Activated CD8-positive, alpha-beta T cell treated with anti-CD3 and anti-CD28 coated beads for 36 hours (primary cell): ENCODE measurements around the gene LRCOL1. TPM values are rescaled to one million over a fixed set of nuclear protein-coding genes. Genes with fewer than 3 reads are reported as not detected.

Experiments used
- ATAC-seq: fragments of 200-7000 bp; cut with Tn5 transposase; one replicate; pipeline ENCODE4 v1.10.0; 2021; ENCODE audit warnings: mild to moderate bottlenecking, moderate library complexity
- CTCF ChIA-PET: fragments of 350-600 bp; sonication (Branson Sonifier 250); formaldehyde crosslinking; loops from one replicate; lab custom pipeline; 2021; ENCODE audit warnings: antibody characterized with exemption; lab: Charles Lee
- POLR2A ChIA-PET: fragments of 350-600 bp; sonication (Branson Sonifier 250); formaldehyde crosslinking; loops from one replicate; lab custom pipeline; 2021; ENCODE audit warnings: antibody characterized with exemption; lab: Charles Lee
- DNase-seq: peaks from one replicate; pipeline ENCODE4 v3.0.0-alpha.2; 2020
- H3K27ac Mint-ChIP-seq: one replicate; pipeline ENCODE4 v1.8.0; 2021; ENCODE audit warnings: mild to moderate bottlenecking, mixed read lengths
- H3K27me3 Mint-ChIP-seq: one replicate; pipeline ENCODE4 v1.8.0; 2021; ENCODE audit warnings: mixed read lengths
- H3K36me3 Mint-ChIP-seq: one replicate; pipeline ENCODE4 v1.8.0; 2021; ENCODE audit warnings: low read depth, mixed read lengths
- H3K4me1 Mint-ChIP-seq: one replicate; pipeline ENCODE4 v1.8.0; 2021; ENCODE audit warnings: low read depth, mixed read lengths
- H3K4me3 Mint-ChIP-seq: one replicate; pipeline ENCODE4 v1.8.0; 2021; ENCODE audit warnings: mild to moderate bottlenecking, moderate library complexity, mixed read lengths
- H3K9me3 Mint-ChIP-seq: one replicate; pipeline ENCODE4 v1.8.0; 2021; ENCODE audit warnings: mixed read lengths
- intact Hi-C: fragments of 100-400 bp; cut with micrococcal nuclease; formaldehyde crosslinking; loops from one replicate; pipeline ENCODE4 v1.10.0; 2022
- total RNA-seq, 2 experiments: library from RNA; stranded (reverse); gene quantifications; one replicate each; pipeline ENCODE4 v1.2.3, GENCODE V29; 2021
- TF ChIP-seq, protein P1 (sequence below): fragments of 200-600 bp; IDR thresholded peaks from one replicate; pipeline ENCODE4 v1.8.0; 2022; ENCODE audit warnings: antibody characterized with exemption, mild to moderate bottlenecking

The LRCOL1 gene
- total RNA-seq, 2 experiments from 2014 or later = not detected

DNA sequence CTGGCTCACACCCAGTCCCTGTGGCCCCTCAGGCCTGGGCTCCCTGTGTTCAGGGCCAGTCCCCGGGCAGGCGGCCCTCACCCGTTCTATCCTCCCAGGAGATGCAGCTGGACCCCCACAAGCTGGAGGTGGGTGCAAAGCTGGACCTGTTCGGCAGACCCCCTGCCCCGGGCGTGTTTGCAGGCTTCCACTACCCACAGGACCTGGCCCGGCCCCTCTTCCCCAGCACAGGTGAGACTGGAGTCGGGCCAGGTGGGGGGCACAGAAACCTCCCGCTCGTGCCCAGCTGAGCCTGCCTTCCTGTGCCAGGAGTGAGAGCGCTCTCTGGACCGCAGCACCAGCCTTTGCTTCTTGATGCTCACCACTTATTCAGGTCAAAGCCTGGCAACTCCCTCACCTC is 33.7 kb downstream of the LRCOL1 start:
- intact Hi-C loops = no loop called here
- CTCF ChIA-PET = no interaction called here
- ATAC-seq = no peak
- H3K4me3 Mint-ChIP-seq = no peak overlapping the region
- H3K27ac Mint-ChIP-seq = no peak overlapping the region
- H3K9me3 Mint-ChIP-seq = no peaks in the 10 kb centered on the region
- no peaks in the 10 kb centered on the region for H3K27me3 Mint-ChIP-seq
- no peaks in the 10 kb centered on the region for H3K4me1 Mint-ChIP-seq
- peaks cover 5% of the 10 kb centered on the region for H3K36me3 Mint-ChIP-seq
- no peak for DNase-seq
- POLR2A ChIA-PET = no interaction called here
- TF ChIP-seq, protein P1, sequence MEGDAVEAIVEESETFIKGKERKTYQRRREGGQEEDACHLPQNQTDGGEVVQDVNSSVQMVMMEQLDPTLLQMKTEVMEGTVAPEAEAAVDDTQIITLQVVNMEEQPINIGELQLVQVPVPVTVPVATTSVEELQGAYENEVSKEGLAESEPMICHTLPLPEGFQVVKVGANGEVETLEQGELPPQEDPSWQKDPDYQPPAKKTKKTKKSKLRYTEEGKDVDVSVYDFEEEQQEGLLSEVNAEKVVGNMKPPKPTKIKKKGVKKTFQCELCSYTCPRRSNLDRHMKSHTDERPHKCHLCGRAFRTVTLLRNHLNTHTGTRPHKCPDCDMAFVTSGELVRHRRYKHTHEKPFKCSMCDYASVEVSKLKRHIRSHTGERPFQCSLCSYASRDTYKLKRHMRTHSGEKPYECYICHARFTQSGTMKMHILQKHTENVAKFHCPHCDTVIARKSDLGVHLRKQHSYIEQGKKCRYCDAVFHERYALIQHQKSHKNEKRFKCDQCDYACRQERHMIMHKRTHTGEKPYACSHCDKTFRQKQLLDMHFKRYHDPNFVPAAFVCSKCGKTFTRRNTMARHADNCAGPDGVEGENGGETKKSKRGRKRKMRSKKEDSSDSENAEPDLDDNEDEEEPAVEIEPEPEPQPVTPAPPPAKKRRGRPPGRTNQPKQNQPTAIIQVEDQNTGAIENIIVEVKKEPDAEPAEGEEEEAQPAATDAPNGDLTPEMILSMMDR = no peak

DNA sequence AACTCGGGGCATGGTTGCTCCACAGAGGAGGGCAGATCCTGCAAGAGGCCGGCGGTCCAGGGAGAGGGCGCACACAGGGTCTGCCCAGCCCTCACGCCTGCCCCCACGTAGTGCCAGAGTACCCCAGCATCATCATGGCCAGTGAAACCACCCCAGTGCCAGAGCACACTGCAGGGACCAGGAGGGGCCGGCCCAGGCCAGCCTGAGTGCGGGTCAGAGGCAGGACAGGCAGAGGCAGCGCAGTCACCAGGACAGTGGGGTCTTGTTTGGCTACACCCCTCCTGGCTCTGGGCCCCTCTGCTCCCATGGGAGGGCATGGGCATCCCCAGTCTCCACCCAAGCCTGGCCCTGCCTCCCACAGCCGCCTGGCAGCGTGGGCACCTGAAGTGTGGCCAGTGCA is 34.7 kb downstream of the LRCOL1 start:
- Mint-ChIP-seq H3K27ac (no peak overlapping the region), H3K36me3 (peaks cover 5% of the 10 kb centered on the region), H3K4me3 (no peak overlapping the region), H3K9me3 (no peaks in the 10 kb centered on the region), H3K27me3 (no peaks in the 10 kb centered on the region), H3K4me1 (no peaks in the 10 kb centered on the region)
- ATAC-seq (no peak), DNase-seq (no peak)
- TF ChIP-seq, protein P1 = no peak
- CTCF ChIA-PET = no interaction called here
- intact Hi-C loops = no loop called here
- POLR2A ChIA-PET = no interaction called here

DNA sequence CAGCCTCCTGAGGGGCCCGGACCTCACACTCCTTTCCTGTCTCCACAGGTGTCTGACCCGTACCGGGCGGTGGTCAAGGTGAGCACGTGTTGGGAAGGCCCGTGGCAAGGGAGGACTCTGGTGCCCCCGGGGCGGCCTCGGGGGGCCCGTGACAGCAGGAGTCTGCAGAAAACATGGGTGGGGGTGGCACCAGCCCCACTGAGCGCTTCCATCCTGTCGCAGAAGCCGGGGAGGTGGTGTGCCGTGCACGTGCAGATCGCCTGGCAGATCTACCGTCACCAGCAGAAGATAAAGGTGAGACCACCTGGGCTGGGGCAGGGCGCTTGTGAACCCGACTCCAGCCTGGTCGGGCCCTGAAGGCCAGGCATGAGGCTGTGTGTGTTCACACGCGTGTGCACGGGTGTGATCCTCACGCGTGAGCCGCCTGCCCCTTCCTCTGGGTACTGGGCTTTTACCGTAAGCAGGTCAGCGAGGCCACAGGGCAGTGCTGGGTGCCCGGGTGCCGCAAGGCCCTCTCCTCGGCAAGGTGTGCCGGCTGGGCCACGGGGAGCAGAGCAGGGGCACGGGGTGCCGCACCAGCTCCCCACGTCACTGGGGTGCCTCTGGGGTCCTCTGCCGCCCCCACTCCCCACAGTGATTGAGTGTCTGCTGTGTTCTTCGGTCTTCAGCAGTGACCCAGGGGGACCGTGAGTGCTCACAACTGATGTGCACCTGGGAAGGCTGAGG is 35.9 kb downstream of the LRCOL1 start:
- H3K9me3 Mint-ChIP-seq = no peaks in the 10 kb centered on the region

DNA sequence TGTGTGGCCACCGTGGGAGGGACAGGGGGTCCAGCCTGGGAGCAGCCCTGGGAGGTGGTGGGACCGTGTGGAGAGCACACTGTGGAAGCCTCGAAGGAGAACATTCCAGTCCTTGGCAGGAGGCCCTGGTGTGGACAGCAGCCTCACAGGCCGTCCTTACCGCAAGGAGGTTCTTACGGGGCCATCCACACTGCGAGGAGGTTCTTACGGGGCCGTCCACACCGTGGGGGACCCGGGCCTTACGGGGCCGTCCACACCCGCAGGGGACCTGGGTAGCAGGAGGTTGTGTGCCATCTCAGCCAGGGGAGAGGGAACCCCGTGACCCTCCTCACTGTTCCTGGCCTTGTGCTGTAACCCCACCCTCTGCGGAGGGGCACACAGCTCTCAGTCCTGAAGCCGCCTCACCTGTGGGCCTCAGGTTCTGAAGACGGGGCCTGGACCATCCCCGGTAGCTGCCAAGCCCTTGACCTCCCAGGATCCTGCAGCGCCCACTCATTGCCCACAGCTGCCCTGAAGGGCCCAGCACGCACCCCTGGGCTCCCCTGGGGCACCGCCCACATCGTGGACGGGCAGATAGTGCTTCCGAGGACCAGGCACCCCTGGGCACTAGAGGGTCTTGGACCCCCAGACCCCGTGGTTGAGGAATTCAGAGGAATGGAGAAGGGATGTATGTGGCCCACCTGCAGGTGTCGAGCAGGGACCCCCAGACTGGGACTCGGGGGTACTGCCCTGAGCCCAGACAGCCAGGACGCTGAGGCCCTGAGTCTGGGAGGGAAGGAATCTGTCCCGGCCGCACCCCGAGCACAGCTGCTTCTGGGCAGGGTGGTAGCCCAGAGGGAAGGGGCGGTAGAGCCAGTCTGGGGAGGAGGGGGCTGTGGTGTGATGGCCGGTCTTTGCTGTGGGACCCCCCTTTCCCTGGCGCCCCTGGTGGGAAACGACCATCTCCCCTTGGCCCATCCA is 37.3 kb downstream of the LRCOL1 start:
- TF ChIP-seq, protein P1 = no peak
- Mint-ChIP-seq H3K9me3 (no peaks in the 10 kb centered on the region), H3K27ac (no peak overlapping the region), H3K36me3 (peaks cover 5% of the 10 kb centered on the region), H3K4me1 (no peaks in the 10 kb centered on the region), H3K27me3 (no peaks in the 10 kb centered on the region), H3K4me3 (no peak overlapping the region)
- DNase-seq (no peak), ATAC-seq (no peak)
- ChIA-PET POLR2A (no interaction called here), CTCF (interaction anchor here (1.8 kb wide), 1 partner anchor 12 kb away, joined by 4 read pairs; no protein-coding TSS in a partner anchor)
- intact Hi-C loops = no loop called here

More for the DNA sequence above, 35.9 kb downstream of the LRCOL1 start:
- ChIA-PET CTCF (interaction anchor here (1.8 kb wide), 1 partner anchor 13 kb away, joined by 4 read pairs; no protein-coding TSS in a partner anchor), POLR2A (no interaction called here)
- Mint-ChIP-seq H3K27ac (no peak overlapping the region), H3K27me3 (no peaks in the 10 kb centered on the region), H3K36me3 (peaks cover 5% of the 10 kb centered on the region), H3K4me3 (no peak overlapping the region), H3K4me1 (no peaks in the 10 kb centered on the region)
- intact Hi-C loops = no loop called here
- DNase-seq = no peak
- ATAC-seq = no peak
- TF ChIP-seq, protein P1 = no peak
